Activated CD8-positive, alpha-beta T cell treated with anti-CD3 and anti-CD28 coated beads for 36 hours (primary cell): ENCODE results near the gene RPL9. TPM values are rescaled to one million over a fixed set of nuclear protein-coding genes. Genes with fewer than 3 reads are reported as not detected.

Experiments used
- ATAC-seq: fragments of 200-7000 bp; cut with Tn5 transposase; one replicate; pipeline ENCODE4 v1.10.0; 2021; ENCODE audit warnings: mild to moderate bottlenecking, moderate library complexity
- CTCF ChIA-PET: fragments of 350-600 bp; sonication (Branson Sonifier 250); formaldehyde crosslinking; loops from one replicate; lab custom pipeline; 2021; ENCODE audit warnings: antibody characterized with exemption; lab: Charles Lee
- POLR2A ChIA-PET: fragments of 350-600 bp; sonication (Branson Sonifier 250); formaldehyde crosslinking; loops from one replicate; lab custom pipeline; 2021; ENCODE audit warnings: antibody characterized with exemption; lab: Charles Lee
- DNase-seq: peaks from one replicate; pipeline ENCODE4 v3.0.0-alpha.2; 2020
- H3K27ac Mint-ChIP-seq: one replicate; pipeline ENCODE4 v1.8.0; 2021; ENCODE audit warnings: mild to moderate bottlenecking, mixed read lengths
- H3K27me3 Mint-ChIP-seq: one replicate; pipeline ENCODE4 v1.8.0; 2021; ENCODE audit warnings: mixed read lengths
- H3K36me3 Mint-ChIP-seq: one replicate; pipeline ENCODE4 v1.8.0; 2021; ENCODE audit warnings: low read depth, mixed read lengths
- H3K4me1 Mint-ChIP-seq: one replicate; pipeline ENCODE4 v1.8.0; 2021; ENCODE audit warnings: low read depth, mixed read lengths
- H3K4me3 Mint-ChIP-seq: one replicate; pipeline ENCODE4 v1.8.0; 2021; ENCODE audit warnings: mild to moderate bottlenecking, moderate library complexity, mixed read lengths
- H3K9me3 Mint-ChIP-seq: one replicate; pipeline ENCODE4 v1.8.0; 2021; ENCODE audit warnings: mixed read lengths
- CTCF ChIP-seq: fragments of 200-600 bp; IDR thresholded peaks from one replicate; pipeline ENCODE4 v1.8.0; 2022; ENCODE audit warnings: antibody characterized with exemption, mild to moderate bottlenecking
- intact Hi-C: fragments of 100-400 bp; cut with micrococcal nuclease; formaldehyde crosslinking; loops from one replicate; pipeline ENCODE4 v1.10.0; 2022
- total RNA-seq, 2 experiments: library from RNA; stranded (reverse); gene quantifications; one replicate each; pipeline ENCODE4 v1.2.3, GENCODE V29; 2021

RPL9 gene
- total RNA-seq, 2 experiments from 2014 or later: 2,605 to 2,684 TPM

- ChIA-PET POLR2A (interaction anchor here (0.7 kb wide), 1 partner anchor 15 kb away, joined by 5 read pairs; no protein-coding TSS in a partner anchor), CTCF (interaction anchor here (1.3 to 1.7 kb wide), 2 partner anchors 12 to 21 kb away, joined by 3 to 4 read pairs; no protein-coding TSS in a partner anchor)
- no peak for TF ChIP-seq CTCF
- Mint-ChIP-seq H3K36me3 (no peaks in the 10 kb centered on the region), H3K27me3 (no peaks in the 10 kb centered on the region), H3K4me1 (no peaks in the 10 kb centered on the region), H3K4me3 (no peak overlapping the region), H3K9me3 (no peaks in the 10 kb centered on the region), H3K27ac (no peak overlapping the region)
- DNase-seq: no peak
- intact Hi-C loops: no loop called here
- ATAC-seq: no peak
These were observed 31.6 kb upstream of the RPL9 start for GRCh38 chr4:39490322-39490721.

- H3K27ac Mint-ChIP-seq: no peak overlapping the region
- ATAC-seq: no peak
- H3K4me1 Mint-ChIP-seq: no peaks in the 10 kb centered on the region
- TF ChIP-seq CTCF: no peak
- H3K27me3 Mint-ChIP-seq: no peaks in the 10 kb centered on the region
- H3K9me3 Mint-ChIP-seq: no peaks in the 10 kb centered on the region
- ChIA-PET POLR2A (no interaction called here), CTCF (no interaction called here)
- DNase-seq: no peak
- intact Hi-C loops: no loop called here
- no peak overlapping the region for H3K4me3 Mint-ChIP-seq
- H3K36me3 Mint-ChIP-seq: no peaks in the 10 kb centered on the region
These were observed 27.6 kb upstream of the RPL9 start for GRCh38 chr4:39486221-39486804.

GRCh38 chr4:39484582-39485272, 26.0 kb upstream of the RPL9 start:
- ChIA-PET POLR2A (no interaction called here), CTCF (interaction anchor here (1.5 kb wide), 1 partner anchor 15 kb away, joined by 4 read pairs; no protein-coding TSS in a partner anchor)
- Mint-ChIP-seq H3K36me3 (no peaks in the 10 kb centered on the region), H3K27ac (no peak overlapping the region), H3K9me3 (no peaks in the 10 kb centered on the region), H3K4me3 (no peak overlapping the region), H3K4me1 (no peaks in the 10 kb centered on the region), H3K27me3 (no peaks in the 10 kb centered on the region)
- TF ChIP-seq CTCF: no peak
- intact Hi-C loops: no loop called here
- no peak for ATAC-seq
- DNase-seq: no peak

GRCh38 chr4:39480902-39481695, 22.4 kb upstream of the RPL9 start:
- Mint-ChIP-seq H3K4me3 (no peak overlapping the region), H3K27ac (no peak overlapping the region), H3K36me3 (peaks cover 4% of the 10 kb centered on the region), H3K27me3 (no peaks in the 10 kb centered on the region), H3K9me3 (no peaks in the 10 kb centered on the region), H3K4me1 (no peaks in the 10 kb centered on the region)
- ATAC-seq (no peak), DNase-seq (no peak)
- intact Hi-C loops: no loop called here
- TF ChIP-seq CTCF: no peak
- CTCF ChIA-PET: interaction anchor here (0.9 to 2.6 kb wide), 5 partner anchors 9 to 248 kb away, joined by 3 to 9 read pairs (median 4); no protein-coding TSS in a partner anchor
- POLR2A ChIA-PET: no interaction called here
